ENCODE results near the gene OPTC.

OPTC gene

DNA sequence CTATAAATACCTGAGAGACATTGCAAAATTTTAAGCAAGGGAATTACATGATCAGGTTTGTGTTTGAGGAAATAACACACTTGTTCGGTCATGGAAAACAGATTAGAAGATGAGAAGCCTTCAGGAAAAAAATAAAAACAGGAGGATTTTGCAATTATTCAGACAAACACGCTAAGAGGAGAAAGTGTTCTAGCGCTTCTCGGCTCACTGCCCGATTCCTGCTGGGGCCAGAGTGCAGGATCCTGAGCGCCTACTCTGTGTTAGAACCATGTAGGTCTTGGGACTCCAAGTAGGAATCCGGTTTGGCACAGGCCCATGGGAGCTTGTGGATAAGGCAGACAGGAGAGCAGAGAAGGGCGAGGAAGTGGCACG, 26.4 kb upstream of the OPTC start:
- Histone ChIP-seq H3K79me2 (no peaks in the 10 kb centered on the region), H3K36me3 (ENCODE audit: control insufficient read depth, insufficient read depth, low read length) (no peaks in the 10 kb centered on the region), H3K4me2 (ENCODE audit: low read length) (no peak overlapping the region), H3K4me3 (ENCODE audit: low read depth, low read length) (no peak overlapping the region), H3K9me3 (ENCODE audit: control insufficient read depth, low read length) (no peaks in the 10 kb centered on the region), H3K27me3 (ENCODE audit: control insufficient read depth, insufficient read depth, low read length) (no peaks in the 10 kb centered on the region), H3K27ac (no peak overlapping the region), H3K4me1 (no peaks in the 10 kb centered on the region), H3K9ac (no peak overlapping the region), H2AFZ (no peak overlapping the region)
- TF ChIP-seq CTCF (IDR thresholded peaks at IDR 0.05) = no peak

DNA sequence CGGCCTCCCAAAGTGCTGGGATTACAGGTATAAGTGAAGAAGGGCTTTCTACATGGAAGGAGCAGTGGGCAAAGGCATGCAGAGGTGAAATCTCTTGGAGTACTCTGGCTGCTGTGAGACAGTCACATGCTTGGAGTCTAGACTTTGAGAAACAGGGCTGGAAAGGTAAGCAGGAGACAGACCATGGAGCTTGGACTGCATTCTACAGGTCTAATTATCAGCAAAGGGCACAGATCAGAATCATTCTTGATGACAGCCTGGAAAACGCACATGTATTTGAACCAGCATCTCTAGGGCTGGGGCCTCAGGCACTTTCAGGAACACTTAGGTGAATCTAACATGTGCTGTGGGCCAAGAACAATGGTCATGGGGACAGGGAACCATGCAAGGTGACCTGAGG, 25.6 kb upstream of the OPTC start:
- H3K27me3 ChIP-seq (ENCODE audit: control insufficient read depth, insufficient read depth, low read length) = no peaks in the 10 kb centered on the region
- TF ChIP-seq CTCF (IDR thresholded peaks at IDR 0.05) = no peak
- no peak overlapping the region for H2AFZ ChIP-seq
- H3K4me1 ChIP-seq = no peaks in the 10 kb centered on the region
- H3K4me2 ChIP-seq (ENCODE audit: low read length) = no peak overlapping the region
- no peak overlapping the region for H3K27ac ChIP-seq
- H3K4me3 ChIP-seq (ENCODE audit: low read depth, low read length) = no peak overlapping the region
- no peaks in the 10 kb centered on the region for H3K9me3 ChIP-seq (ENCODE audit: control insufficient read depth, low read length)
- no peaks in the 10 kb centered on the region for H3K79me2 ChIP-seq
- no peak overlapping the region for H3K9ac ChIP-seq
- no peaks in the 10 kb centered on the region for H3K36me3 ChIP-seq (ENCODE audit: control insufficient read depth, insufficient read depth, low read length)

DNA sequence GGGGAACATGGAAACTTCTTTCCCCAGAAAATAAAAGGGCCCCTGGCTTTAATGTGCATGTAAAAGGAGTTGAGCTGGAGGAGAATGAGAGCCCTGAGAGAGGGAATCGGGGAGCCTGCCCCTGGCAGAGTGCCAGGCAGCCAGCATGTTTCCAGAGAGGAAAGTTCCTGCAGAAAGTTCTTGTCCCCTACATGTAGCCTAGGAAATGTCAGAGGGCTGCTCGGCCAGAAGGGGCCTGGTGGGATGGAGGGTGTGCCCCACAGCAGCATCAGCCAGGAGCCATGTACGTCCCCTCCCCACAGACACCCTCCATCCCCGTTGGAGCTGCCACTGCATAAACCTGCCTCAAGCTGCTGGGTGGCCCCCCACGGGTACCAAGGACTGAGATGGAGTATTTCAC, 23.7 kb upstream of the OPTC start:
- no peak overlapping the region for H2AFZ ChIP-seq
- no peak overlapping the region for H3K4me3 ChIP-seq (ENCODE audit: low read depth, low read length)
- no peaks in the 10 kb centered on the region for H3K27me3 ChIP-seq (ENCODE audit: control insufficient read depth, insufficient read depth, low read length)
- H3K9me3 ChIP-seq (ENCODE audit: control insufficient read depth, low read length) = no peaks in the 10 kb centered on the region
- no peak overlapping the region for H3K27ac ChIP-seq
- no peak for TF ChIP-seq CTCF (IDR thresholded peaks at IDR 0.05)
- H3K79me2 ChIP-seq = no peaks in the 10 kb centered on the region
- no peaks in the 10 kb centered on the region for H3K4me1 ChIP-seq
- no peaks in the 10 kb centered on the region for H3K36me3 ChIP-seq (ENCODE audit: control insufficient read depth, insufficient read depth, low read length)
- no peak overlapping the region for H3K4me2 ChIP-seq (ENCODE audit: low read length)
- H3K9ac ChIP-seq = no peak overlapping the region

GRCh38 chr1:203471841-203472240, 22.1 kb upstream of the OPTC start:
- Histone ChIP-seq H3K4me2 (ENCODE audit: low read length) (no peak overlapping the region), H3K9me3 (ENCODE audit: control insufficient read depth, low read length) (no peaks in the 10 kb centered on the region), H3K79me2 (no peaks in the 10 kb centered on the region), H2AFZ (no peak overlapping the region), H3K9ac (no peak overlapping the region), H3K36me3 (ENCODE audit: control insufficient read depth, insufficient read depth, low read length) (no peaks in the 10 kb centered on the region), H3K4me1 (no peaks in the 10 kb centered on the region), H3K4me3 (ENCODE audit: low read depth, low read length) (no peak overlapping the region), H3K27me3 (ENCODE audit: control insufficient read depth, insufficient read depth, low read length) (no peaks in the 10 kb centered on the region), H3K27ac (no peak overlapping the region)
- TF ChIP-seq CTCF (IDR thresholded peaks at IDR 0.05) = no peak

- H3K79me2 ChIP-seq = no peaks in the 10 kb centered on the region
- no peak overlapping the region for H3K4me2 ChIP-seq (ENCODE audit: low read length)
- no peaks in the 10 kb centered on the region for H3K4me1 ChIP-seq
- no peaks in the 10 kb centered on the region for H3K9me3 ChIP-seq (ENCODE audit: control insufficient read depth, low read length)
- no peaks in the 10 kb centered on the region for H3K36me3 ChIP-seq (ENCODE audit: control insufficient read depth, insufficient read depth, low read length)
- no peak for TF ChIP-seq CTCF (IDR thresholded peaks at IDR 0.05)
- no peak overlapping the region for H2AFZ ChIP-seq
- no peak overlapping the region for H3K9ac ChIP-seq
- no peak overlapping the region for H3K4me3 ChIP-seq (ENCODE audit: low read depth, low read length)
- H3K27ac ChIP-seq = no peak overlapping the region
- no peaks in the 10 kb centered on the region for H3K27me3 ChIP-seq (ENCODE audit: control insufficient read depth, insufficient read depth, low read length)
Observed at GRCh38 chr1:203473281-203473680, 20.7 kb upstream of the OPTC start.
